LNCaP clone FGC (cell line): ENCODE measurements around the gene SAP25.

Experiments used
- DNase-seq: peaks from one replicate; pipeline ENCODE4 v3.0.0-alpha.2; 2011; ENCODE audit warnings: low read depth
- H3K4me3 ChIP-seq: 2 replicates; pipeline ENCODE4 v1.5.1; 2011; ENCODE audit warnings: mild to moderate bottlenecking, low read depth, low read length, control low read depth
- CTCF ChIP-seq: IDR thresholded peaks from 2 replicates; pipeline ENCODE4 v1.5.1; 2012; ENCODE audit warnings: mild to moderate bottlenecking; ENCODE audit not compliant: control insufficient read depth, insufficient read depth; ENCODE audit errors: extremely low read depth

Gene SAP25

GRCh38 chr7:100612730-100613390 lies 39.2 kb upstream of the SAP25 start:
- peak overlapping the region; percentile 89 for H3K4me3 ChIP-seq
- DNase-seq, result no peak
- TF ChIP-seq CTCF, result no peak

GRCh38 chr7:100611983-100612729 lies 38.5 kb upstream of the SAP25 start, which contains the start of gene MOSPD3:
MOSPD3 (plus strand) TSS chr7:100612540; CDS start chr7:100612792, 252 bp downstream.
- peak; percentile 99 for DNase-seq
- TF ChIP-seq CTCF, result no peak
- peak within 1 kb of the TSS; percentile 89 for H3K4me3 ChIP-seq

GRCh38 chr7:100609958-100610357 lies 36.3 kb upstream of the SAP25 start:
- no peak overlapping the region for H3K4me3 ChIP-seq
- no peak for TF ChIP-seq CTCF
- DNase-seq, result no peak

- DNase-seq, result no peak
- TF ChIP-seq CTCF, result no peak
- no peak overlapping the region for H3K4me3 ChIP-seq
These were observed 33.4 kb upstream of the SAP25 start for GRCh38 chr7:100607111-100607510.

- H3K4me3 ChIP-seq, result no peak overlapping the region
- DNase-seq, result no peak
- TF ChIP-seq CTCF, result no peak
These were observed 32.6 kb upstream of the SAP25 start for GRCh38 chr7:100606313-100606712.

GRCh38 chr7:100604976-100605911 lies 31.5 kb upstream of the SAP25 start:
- no peak for DNase-seq
- H3K4me3 ChIP-seq, result peak overlapping the region; percentile 66
- TF ChIP-seq CTCF, result no peak
